ENCODE measurements around the gene NRSN1. TPM values are rescaled to one million over a fixed set of nuclear protein-coding genes. Genes with fewer than 3 reads are reported as not detected.
"Not testable (repeated sequence)": the region's sequence is repeated elsewhere in the genome, so short reads cannot be mapped to it uniquely, and the experiment has no call there.

The NRSN1 gene
- total RNA-seq, 1 experiment from 2014 or later, result not detected

GRCh38 chr6:24140591-24140990 lies 14.6 kb downstream of the NRSN1 start:
- no peak for DNase-seq (ENCODE audit: low spot score)

GRCh38 chr6:24142733-24143132 lies 16.7 kb downstream of the NRSN1 start:
- not testable (repeated sequence) for DNase-seq (ENCODE audit: low spot score)

GRCh38 chr6:24145690-24146131 lies 19.7 kb downstream of the NRSN1 start:
- no peak for DNase-seq (ENCODE audit: low spot score)

GRCh38 chr6:24146871-24147270 lies 20.9 kb downstream of the NRSN1 start:
- no peak for DNase-seq (ENCODE audit: low spot score)

- no peak for DNase-seq (ENCODE audit: low spot score)
Observed at GRCh38 chr6:24147511-24148153, 21.6 kb downstream of the NRSN1 start.

GRCh38 chr6:24148154-24148570 lies 22.1 kb downstream of the NRSN1 start:
- DNase-seq (ENCODE audit: low spot score), result no peak

- no peak for DNase-seq (ENCODE audit: low spot score)
Observed at GRCh38 chr6:24148684-24149083, 22.7 kb downstream of the NRSN1 start.

GRCh38 chr6:24149296-24149695 lies 23.3 kb downstream of the NRSN1 start:
- DNase-seq (ENCODE audit: low spot score), result no peak

- DNase-seq (ENCODE audit: low spot score), result no peak
Observed at GRCh38 chr6:24149836-24150235, 23.8 kb downstream of the NRSN1 start.

- DNase-seq (ENCODE audit: low spot score), result no peak
Observed at GRCh38 chr6:24152014-24152413, 26.0 kb downstream of the NRSN1 start.

GRCh38 chr6:24154121-24154520 lies 28.1 kb downstream of the NRSN1 start:
- no peak for DNase-seq (ENCODE audit: low spot score)

- no peak for DNase-seq (ENCODE audit: low spot score)
Observed at GRCh38 chr6:24157886-24158285, 31.9 kb downstream of the NRSN1 start.

- DNase-seq (ENCODE audit: low spot score), result no peak
Observed at GRCh38 chr6:24183584-24183983, 57.6 kb downstream of the NRSN1 start.

- no peak for DNase-seq (ENCODE audit: low spot score)
Observed at GRCh38 chr6:24186349-24186748, 60.3 kb downstream of the NRSN1 start.

GRCh38 chr6:24187965-24188577 lies 62.1 kb downstream of the NRSN1 start:
- DNase-seq (ENCODE audit: low spot score), result no peak

- no peak for DNase-seq (ENCODE audit: low spot score)
Observed at GRCh38 chr6:24188578-24189080, 62.6 kb downstream of the NRSN1 start.

- no peak for DNase-seq (ENCODE audit: low spot score)
Observed at GRCh38 chr6:24191346-24191745, 65.3 kb downstream of the NRSN1 start.

GRCh38 chr6:24193364-24193763 lies 67.3 kb downstream of the NRSN1 start:
- no peak for DNase-seq (ENCODE audit: low spot score)

GRCh38 chr6:24194978-24195700 lies 69.1 kb downstream of the NRSN1 start:
- DNase-seq (ENCODE audit: low spot score), result no peak

- no peak for DNase-seq (ENCODE audit: low spot score)
Observed at GRCh38 chr6:24195836-24196597, 70.0 kb downstream of the NRSN1 start.

Data from H4 (cell line).